GM19455 (cell line): ENCODE data around the gene FZD4.
"Not testable (repeated sequence)": the region's sequence is repeated elsewhere in the genome, so short reads cannot be mapped to it uniquely, and the experiment has no call there.

Experiments
- ATAC-seq: cut with Tn5 transposase; IDR thresholded peaks from one replicate; pipeline ENCODE4 v1.9.1; 2021; ENCODE audit not compliant: unreplicated experiment

FZD4 gene

DNA sequence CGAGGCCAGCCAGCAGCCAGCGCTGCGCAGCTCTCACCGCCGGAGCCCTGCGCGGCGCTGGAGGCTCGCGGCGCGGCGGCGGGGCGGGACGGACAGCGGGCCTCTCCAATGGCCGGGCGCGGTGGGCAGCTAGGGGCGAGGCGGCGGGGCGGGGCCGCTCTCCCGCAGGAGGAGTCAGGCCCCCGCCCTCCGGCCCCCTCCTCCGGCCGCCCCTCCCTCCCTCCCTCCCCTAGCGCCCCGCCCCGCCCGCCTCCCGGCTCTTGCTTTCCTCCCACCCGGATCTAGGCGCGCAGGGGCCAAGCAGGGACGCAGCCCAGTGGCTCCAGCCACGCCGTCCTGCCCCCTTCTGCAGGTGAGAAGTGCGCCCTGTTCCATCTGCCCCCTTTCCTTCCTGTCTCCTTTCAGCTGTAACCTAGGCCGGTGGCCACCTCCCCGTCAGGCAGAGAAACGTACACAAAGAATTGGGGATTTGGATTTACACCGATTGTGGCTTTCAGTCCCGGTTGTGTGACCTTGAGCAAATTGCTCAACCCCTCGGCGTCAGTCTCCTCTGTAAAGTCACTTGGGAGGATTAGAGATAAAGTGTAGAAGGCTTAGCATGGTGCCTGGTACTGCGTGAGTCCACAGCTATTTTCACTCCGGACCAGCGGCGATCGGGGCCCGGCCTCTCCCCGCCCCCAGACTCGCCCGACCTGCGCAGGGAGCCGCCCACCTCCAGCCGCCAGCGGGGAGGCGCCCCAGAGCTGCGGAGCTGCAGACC lies at the start of gene FZD4:
TSS of gene FZD4 (minus strand) at position 35 of the 760 bp plus-strand sequence. CDS start 310 bp downstream, outside the sequence.
- ATAC-seq, result peak; percentile 93

DNA sequence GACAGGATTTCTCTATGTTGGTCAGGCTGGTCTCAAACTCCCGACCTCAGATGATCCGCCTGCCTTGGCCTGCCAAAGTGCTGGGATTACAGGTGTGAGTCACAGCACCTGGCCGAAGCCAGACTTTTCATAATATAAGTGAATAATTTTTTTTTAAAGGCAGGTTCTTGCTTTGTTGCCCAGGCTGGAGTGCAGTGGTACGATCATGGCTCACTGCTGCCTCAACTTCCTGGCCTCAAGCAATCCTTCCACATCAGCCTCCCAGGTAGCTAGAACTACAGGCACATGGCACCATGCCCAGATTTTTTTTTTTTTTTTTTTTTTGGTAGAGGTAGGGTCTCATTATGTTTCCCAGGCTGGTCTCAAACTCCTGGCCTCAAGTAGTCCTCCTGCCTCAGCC lies 49.1 kb upstream of the FZD4 start:
- not testable (repeated sequence) for ATAC-seq

DNA sequence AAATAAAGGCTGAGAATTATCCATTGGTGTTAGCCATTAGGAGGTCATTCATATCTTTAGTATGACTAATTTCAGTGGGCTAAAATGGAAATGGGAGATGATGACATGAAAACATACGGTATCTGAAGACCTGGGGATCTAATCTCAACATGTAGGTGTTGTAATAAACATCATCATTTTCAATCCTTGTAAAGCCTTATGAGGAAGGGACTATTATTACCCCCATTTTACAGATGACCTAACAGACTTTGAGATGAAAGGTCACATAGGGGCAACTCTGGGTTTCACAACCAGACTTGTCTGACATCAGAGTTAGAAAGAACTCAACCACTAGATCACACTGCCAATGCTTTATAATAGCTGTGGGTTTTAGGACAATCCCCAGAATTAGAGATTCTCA lies 47.7 kb upstream of the FZD4 start:
- ATAC-seq, result no peak

DNA sequence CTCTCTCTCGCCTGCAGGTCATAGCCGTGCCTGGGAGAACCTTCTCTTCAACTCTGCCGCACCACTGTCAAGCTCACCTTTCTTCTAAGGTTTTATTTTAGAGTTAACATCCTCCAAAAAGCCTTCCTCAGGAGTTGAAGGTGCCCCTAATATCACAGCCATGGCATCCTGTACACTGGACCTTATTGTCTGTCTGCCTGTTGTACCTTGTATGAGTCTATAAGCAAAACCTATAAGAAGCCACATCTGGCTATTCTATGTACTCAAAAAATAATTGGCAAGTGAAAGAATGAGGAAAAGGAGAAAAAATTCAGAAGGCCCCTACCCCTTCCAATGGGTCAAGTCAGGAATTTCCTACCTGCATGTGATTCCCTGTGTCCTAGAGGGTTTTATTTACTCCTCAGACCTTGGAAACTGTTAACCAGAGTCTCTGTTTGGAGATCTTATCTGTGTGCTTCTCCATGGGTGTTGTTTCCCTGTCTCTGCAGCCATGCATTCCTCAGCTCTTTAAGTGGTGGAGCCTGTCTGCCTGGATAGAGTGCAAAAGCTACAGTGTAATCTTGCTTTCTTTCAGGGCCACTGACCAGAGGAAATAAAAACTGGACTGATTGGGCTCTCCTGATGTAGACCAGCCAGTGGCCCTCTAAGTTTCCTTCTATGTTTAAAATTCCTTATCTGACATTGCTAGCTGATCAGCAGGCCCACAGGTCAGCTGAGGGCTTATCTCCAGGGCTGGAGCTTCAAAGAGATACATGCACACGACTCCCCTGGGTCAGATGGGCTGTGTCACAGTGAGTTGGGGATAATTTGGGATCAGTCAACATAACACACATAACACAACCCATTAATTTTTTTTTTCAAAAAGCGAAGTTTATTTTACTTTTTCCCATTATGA lies 44.9 kb upstream of the FZD4 start:
- no peak for ATAC-seq

DNA sequence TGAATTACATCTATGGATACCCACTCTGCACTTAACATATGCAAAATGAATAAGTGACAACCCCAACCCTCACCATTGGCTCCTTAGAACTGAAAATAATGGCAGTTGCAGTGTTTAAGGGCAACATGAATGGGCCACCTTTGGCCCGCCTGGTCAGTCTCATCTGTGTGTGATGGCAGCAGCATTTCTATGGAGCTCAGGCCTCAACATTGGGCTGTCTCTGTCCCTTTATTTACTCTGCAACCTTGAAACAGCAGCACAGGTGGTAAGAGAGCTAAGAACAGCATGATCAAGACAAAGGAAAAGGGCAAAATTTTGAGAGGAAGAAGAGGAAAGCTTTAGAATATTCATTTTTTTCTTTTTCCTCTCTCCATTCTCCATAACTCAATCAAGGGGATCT lies 44.2 kb upstream of the FZD4 start:
- ATAC-seq, result no peak

DNA sequence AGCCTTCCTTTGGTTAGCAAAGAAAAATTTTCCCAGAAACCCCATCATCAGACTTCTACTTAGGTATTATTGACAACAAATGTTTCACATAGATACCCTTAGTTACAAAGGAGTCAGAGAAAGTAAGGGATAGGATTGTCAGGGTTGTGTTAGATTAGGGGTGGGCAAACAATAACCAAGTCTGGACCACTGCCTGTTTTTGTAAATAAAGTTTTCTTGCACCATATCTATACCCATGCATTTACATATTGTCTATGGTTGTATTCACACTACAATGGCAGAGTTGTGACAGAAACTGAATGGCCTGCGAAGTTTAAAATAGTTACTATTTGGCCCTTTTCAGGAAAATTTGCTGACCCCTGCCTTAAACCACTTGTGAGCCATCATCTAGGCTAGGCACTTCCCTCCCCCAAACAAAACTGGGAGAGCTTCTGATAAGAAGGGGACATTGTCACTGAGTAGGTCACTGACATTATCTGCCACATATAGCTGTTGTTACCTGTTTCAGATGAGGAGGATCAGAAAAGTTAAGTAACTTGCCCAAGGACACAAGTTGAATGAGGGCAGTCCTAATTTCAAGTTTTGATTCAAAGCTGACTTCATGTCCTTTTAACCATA lies 41.9 kb upstream of the FZD4 start:
- no peak for ATAC-seq

DNA sequence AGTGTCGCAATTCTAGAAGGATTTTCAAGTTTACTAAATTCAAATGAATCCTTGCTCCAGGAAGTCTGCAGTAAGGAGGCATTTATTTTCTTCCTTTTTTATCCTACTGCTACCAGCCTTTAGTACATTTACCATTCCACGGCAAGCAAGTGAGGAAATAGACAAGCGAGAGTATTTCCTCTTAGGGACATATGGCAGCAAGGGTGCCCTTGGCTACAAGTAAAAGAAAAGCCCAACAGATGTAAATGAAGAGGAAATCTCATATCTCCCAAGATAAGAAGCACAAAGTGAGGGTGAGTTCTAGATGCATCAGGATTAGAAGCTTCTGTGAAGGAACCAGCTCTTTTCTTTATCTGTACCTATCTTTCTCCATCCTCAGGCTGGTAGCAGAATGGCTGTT lies 37.8 kb upstream of the FZD4 start:
- no peak for ATAC-seq

DNA sequence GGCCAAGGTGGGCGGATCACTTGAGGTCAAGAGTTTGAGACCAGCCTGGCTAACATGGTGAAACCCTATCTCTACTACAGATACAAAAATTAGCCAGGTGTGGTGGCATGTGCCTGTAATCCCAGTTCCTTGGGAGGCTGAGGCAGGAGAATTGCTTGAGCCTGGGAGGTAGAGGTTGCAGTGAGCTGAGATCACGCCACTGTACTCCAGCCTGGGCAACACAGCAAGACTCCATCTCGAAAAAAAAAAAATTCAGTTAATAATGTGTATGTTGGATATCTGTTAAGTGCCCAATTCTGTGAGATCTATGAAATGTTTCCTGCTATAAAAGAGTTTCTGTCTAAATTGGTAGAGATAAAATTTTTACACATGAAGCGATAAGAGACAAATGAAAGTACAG lies 37.1 kb upstream of the FZD4 start:
- ATAC-seq, result not testable (repeated sequence)

DNA sequence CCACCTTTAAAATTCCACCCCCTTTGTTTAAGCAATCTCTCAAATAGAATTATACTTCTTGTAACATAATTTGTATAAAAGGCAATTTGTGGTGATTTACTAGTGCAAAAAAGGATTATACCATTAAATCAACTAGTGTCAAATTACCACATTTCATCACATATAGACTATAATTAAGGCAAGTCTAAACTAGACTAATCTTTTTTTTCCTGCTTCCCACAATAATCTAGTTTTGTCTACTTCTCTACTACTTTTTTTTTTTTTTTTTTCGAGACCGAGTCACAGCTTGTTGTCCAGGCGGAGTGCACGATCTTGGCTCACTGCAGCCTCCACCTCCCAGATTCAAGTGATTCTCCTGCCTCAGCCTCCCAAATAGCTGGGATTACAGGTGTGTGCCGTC lies 36.1 kb upstream of the FZD4 start:
- no peak for ATAC-seq

DNA sequence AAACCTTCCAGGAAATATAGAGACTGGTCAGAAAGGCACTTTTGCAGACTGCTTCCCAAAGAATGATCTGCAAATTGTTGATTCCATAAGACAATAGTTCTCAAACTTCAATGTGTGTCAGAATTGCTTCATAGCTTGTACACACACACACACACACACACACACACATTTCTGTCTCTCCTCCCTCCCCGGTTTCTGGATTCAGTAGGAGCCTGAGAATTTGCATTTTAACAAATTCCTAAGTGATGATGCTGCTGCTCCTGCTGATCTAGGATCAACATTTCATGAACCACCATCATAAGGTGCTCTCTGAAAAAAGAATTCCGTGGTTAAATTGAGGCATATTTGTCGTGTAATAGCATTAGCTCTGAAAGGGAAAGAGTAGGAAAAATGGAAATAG lies 35.3 kb upstream of the FZD4 start:
- no peak for ATAC-seq

DNA sequence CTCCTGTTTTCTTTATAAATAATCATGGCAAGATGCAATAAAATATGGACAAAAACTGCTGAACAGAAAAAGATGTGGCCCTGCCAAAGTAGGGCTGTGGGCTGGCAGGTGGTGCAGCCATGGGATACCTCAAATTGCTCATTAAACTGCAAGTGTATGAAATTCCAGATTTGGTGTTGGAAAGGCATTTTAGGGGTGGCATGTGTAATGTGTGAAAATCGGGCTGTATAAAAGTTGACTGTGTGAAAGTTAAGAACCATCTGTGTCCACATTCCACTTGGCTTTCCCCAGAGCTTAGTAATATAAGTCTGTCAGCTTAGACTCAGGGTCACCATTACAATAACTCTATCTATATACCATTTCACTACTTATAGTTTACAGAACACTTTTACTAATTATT lies 34.8 kb upstream of the FZD4 start:
- ATAC-seq, result no peak

DNA sequence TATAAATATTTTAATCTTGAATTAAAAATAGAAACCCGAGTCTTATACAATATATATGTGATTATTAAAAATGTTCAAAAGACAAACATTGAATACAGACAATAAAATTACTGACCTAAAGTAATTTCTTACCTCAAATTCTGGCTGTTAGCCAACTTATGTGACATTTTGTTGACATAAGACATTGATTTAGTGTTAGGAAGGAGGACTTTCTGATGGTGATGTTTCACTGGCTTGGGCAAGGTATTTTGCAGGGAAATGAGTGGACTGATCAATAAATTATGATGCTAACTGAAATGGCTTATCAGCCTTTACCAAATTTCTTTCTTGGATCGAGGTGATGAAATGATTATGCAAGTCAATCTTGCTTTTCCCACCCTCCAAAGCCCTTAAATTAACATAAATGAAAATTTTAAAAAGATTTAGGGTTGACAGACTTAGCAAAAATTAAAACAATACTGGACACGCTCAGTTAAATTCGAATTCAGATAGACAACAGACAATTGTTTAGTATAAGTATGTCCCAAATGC lies 33.2 kb upstream of the FZD4 start:
- ATAC-seq, result no peak

DNA sequence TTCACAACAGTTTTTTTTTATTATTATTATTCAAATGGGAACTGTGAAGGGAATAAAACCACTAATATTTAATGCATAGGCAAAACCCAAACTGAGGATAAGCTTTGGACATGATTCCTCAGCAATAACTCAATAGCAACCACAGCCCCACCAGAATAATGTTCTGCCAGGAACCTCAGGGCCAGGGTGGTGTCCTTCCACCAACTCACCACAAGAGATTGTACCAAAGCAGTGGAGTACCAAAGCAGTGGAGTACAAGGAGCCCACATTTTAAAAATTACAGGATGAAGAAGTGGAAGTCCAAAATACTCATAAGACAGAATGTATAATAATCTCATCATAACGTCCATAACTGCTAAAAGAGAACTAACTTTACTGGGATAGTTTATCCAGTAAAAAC lies 32.5 kb upstream of the FZD4 start:
- ATAC-seq, result no peak

DNA sequence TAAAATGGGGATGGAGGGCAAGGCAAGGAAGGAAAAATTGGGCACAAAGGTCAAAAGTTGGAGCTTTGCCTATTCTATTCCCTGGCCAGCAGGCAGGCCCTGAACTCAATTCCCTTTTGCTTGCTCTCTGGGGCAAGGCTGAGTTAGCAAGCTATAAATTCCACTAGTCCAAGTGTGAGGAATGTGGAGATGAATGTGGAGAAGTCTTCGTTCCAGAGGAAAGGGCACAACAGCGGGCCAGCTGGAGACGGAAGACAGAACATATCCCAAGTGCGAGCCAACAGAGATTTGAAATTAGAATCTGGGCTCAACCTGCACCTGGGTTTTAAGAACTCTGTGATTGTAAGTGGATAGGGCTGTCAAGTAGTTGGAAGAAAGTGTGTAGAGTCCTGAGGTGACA lies 29.5 kb upstream of the FZD4 start:
- no peak for ATAC-seq

DNA sequence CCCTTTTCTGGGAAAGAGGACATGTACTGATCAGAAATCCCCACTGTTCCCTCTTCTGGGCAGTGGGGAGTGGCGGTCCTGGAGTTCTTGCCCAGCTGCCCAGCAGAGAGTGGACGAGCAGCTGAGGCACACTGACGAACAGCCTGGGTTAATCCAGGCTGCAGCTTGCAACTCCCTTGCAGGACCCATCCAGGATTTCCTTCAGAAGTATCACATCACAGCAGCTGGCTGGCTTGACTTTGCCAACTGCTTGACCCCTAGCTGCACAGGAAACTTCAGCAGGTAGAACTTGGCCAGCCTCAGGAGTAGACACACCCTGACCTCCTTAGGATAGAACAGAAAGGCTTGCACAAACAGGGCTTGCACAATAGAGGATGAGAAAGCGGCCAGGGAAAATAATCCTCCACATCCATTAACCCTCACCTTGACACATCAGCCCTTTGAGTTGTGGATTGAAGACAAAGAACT lies 27.9 kb upstream of the FZD4 start:
- no peak for ATAC-seq

DNA sequence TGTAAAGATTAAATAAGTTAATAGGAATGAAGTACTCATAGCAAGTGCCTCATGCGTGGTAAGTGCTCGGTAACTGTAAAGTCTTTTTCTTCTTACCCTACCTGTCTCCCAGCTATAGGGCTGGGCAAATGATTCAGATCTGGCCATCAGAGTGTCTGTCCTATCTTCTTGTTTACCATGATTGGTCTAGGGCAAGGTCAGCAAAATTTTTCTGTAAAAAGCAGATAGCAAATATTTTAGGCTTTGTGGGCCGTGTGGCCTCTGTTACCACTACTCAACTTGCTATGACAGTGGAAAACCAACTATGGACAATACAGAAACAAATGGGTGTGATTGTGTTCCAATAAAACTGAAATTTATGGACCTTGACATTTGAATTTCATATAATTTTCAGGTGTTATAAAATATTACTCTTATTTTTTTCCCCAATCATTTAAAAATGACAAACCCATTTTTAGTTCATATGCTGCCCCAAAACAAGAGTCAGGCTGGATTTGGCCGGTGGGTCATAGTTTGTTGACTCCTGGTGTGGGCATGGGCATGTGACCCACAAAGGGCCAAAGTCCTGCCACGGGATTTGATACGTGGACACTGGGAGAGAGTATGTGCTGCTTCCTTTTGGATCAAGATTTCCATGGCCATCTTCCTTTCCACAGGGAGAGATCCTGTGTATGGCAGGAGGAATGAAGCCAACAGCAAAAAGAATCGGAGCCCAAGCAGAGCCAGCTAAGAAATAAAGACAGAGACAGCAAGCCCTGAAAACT lies 26.8 kb upstream of the FZD4 start:
- ATAC-seq, result no peak

DNA sequence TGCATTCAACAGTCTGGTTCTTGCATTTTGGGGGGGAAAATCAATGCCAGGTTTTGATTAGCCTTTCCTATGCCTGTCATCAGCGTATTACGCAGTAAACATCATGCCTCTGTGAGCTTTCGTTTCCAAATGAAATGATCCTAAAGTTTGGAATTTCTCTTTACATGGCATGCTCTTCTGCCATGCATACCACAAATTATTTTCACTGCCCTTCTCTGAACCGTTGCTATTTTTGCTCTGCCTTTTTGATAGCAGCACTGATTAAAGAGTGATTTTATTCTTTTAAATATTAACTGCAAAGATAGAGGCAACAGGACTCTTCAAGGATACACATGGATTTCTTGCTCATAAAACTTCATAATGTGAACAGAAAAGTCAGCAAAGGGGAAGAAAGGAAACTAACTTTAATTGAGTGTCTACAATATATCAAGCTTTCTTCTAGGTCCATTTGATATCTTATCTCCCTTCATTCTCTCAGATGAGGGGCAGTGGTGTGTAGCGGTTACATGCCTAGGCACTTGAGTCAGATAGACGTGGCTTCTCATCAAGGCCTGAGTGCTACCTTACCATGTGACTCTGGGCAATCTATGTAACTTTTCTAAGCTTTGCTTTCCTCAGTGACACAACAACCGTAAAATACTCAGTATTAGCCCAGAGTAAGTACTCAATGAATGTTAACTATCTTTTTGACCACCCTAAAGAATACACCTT lies 25.0 kb upstream of the FZD4 start:
- ATAC-seq, result no peak

DNA sequence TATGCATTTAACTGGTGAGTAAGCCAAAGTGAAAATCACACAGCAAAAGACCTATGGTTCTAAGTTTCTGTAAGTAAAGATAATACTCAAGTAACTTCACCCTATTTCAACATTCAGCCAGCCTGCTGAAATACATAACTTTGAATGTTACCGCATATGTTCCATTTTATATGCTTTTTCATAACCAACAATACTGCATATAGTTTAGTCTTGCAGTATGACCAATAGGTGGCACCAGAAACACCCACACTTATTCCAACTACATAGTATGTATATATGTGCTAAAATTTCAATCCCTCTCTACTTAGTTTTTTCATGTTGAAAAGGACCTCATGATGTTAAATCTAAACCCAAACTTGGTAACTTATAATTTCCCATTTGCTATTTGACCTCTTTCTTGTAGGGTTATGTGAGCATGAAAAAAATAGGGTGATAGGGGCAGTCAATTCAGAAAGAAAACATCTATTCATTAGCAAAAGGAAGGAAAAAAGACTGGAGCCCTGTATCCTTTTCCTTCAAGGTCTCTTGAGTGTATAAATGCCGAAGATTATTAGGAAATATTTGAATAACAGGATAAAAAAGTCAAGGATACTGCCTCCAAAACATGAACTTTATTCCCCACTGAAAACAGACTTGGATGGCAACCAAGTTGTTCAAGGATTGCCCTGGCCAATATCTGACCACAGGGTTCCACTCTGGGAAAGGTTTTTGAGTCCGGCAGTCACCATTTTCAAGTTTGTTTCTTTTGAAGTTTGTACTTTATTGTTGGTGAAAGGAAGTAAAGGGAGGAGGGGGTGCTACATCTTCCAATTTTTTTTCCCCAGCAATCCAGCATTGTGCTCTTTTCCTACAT lies 23.8 kb upstream of the FZD4 start:
- peak; percentile 72 for ATAC-seq

DNA sequence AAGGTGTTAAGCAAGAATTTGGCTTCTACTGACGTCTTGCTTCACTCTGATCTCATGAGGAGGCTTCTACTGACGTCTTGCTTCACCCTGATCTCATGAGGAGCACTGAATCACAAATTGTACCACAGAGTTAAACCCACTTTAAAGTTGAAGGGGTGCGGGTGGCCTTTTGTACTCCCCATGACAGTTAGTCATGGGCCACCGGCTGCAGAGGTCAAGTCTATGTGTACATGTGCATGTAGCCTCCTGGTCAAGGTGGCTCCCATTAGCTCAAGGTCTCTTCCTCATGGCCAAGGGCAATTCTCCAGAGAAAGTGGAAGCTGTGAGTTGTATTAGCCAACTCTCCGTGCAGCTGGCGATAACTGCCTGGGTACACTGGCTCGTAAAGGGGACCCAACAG lies 23.1 kb upstream of the FZD4 start:
- no peak for ATAC-seq
